H1 (cell line): ENCODE measurements around the gene MGAT4B. TPM values are rescaled to one million over a fixed set of nuclear protein-coding genes. Genes with fewer than 3 reads are reported as not detected.

Experiments used
- CTCF ChIA-PET: fragments of 300-600 bp; sonication (Branson Sonifier 250); formaldehyde crosslinking; loops from one replicate; lab custom pipeline; 2021; ENCODE audit not compliant: partially characterized antibody; lab: Charles Lee
- POLR2A ChIA-PET: fragments of 300-600 bp; sonication (Branson Sonifier 250); formaldehyde crosslinking; loops from one replicate; lab custom pipeline; 2021; ENCODE audit warnings: inconsistent platforms; ENCODE audit not compliant: partially characterized antibody; lab: Charles Lee
- DNase-seq, 2 experiments: peaks; one replicate each; pipeline versions ENCODE4 v3.0.0 to v3.0.0-alpha.2; 2010 to 2022; ENCODE audit warnings: low spot score in 2 of 2, low read depth in 1 of 2, mixed read lengths in 1 of 2
- FAIRE-seq: peaks from 2 replicates; lab custom pipeline; 2011; peaks lifted over from hg19 to GRCh38; lab: Jason Lieb, UNC
- H2AFZ ChIP-seq: 2 replicates; pipeline ENCODE4 v1.8.1; 2012; ENCODE audit warnings: low read length, inconsistent platforms
- H2AK5ac ChIP-seq: 2 replicates; pipeline ENCODE4 v1.6.1; 2013; ENCODE audit warnings: low read depth, low read length
- H2BK120ac ChIP-seq: replicated peaks from 2 replicates; pipeline ENCODE3; 2013; ENCODE audit warnings: low read depth, low read length, inconsistent platforms
- H2BK12ac ChIP-seq: 2 replicates; pipeline ENCODE4 v1.6.1; 2013; ENCODE audit warnings: low read depth, low read length
- H2BK15ac ChIP-seq: 2 replicates; pipeline ENCODE4 v1.6.1; 2013; ENCODE audit warnings: low read length
- H2BK20ac ChIP-seq: 2 replicates; pipeline ENCODE4 v1.6.1; 2013; ENCODE audit warnings: low read length
- H2BK5ac ChIP-seq: 2 replicates; pipeline ENCODE4 v1.6.1; 2013; ENCODE audit warnings: low read depth, low read length
- H3K14ac ChIP-seq: 2 replicates; pipeline ENCODE4 v1.6.1; 2013; ENCODE audit warnings: inconsistent platforms; ENCODE audit not compliant: insufficient read length
- H3K18ac ChIP-seq: 2 replicates; pipeline ENCODE4 v1.6.1; 2013; ENCODE audit warnings: low read length; ENCODE audit errors: extremely low read depth
- H3K23ac ChIP-seq: 2 replicates; pipeline ENCODE4 v1.6.1; 2013; ENCODE audit warnings: inconsistent platforms; ENCODE audit not compliant: insufficient read length
- H3K23me2 ChIP-seq: 2 replicates; pipeline ENCODE4 v1.6.1; 2013; ENCODE audit warnings: low read depth, low read length
- H3K27ac ChIP-seq: 2 replicates; pipeline ENCODE4 v1.6.1; 2011; ENCODE audit warnings: low read depth, low read length, inconsistent platforms
- H3K27me3 ChIP-seq, 4 experiments: replicated peaks in 1 of 4; 1 replicate in 1 of 4; 2 replicates in 3 of 4; pipeline versions ENCODE4 v1.6.1 to v1.8.1; 2011 to 2013; ENCODE audit warnings: low read length in 3 of 4, mild to moderate bottlenecking in 3 of 4, inconsistent platforms in 2 of 4, mixed read lengths in 2 of 4, moderate library complexity in 1 of 4; ENCODE audit not compliant: control insufficient read depth in 3 of 4, insufficient read depth in 3 of 4; ENCODE audit errors: extremely low read depth in 1 of 4
- H3K36me3 ChIP-seq, 4 experiments: 2 replicates each; pipeline versions ENCODE4 v1.6.1 to v1.8.1; 2011 to 2013; ENCODE audit warnings: mild to moderate bottlenecking in 4 of 4, low read length in 3 of 4, moderate library complexity in 2 of 4, control low read depth in 1 of 4, inconsistent platforms in 1 of 4; ENCODE audit not compliant: insufficient read depth in 4 of 4, control insufficient read depth in 2 of 4
- H3K4ac ChIP-seq: replicated peaks from 2 replicates; pipeline ENCODE3; 2013; ENCODE audit warnings: low read length, low read depth, mixed read lengths, inconsistent platforms; ENCODE audit not compliant: insufficient read length
- H3K4me1 ChIP-seq, 4 experiments: replicated peaks in 1 of 4; 1 replicate in 1 of 4; 2 replicates in 3 of 4; pipeline versions ENCODE4 v1.6.1 to v1.8.1; 2011 to 2013; ENCODE audit warnings: low read length in 3 of 4, inconsistent platforms in 2 of 4, mixed read lengths in 1 of 4; ENCODE audit not compliant: insufficient read depth in 4 of 4, control insufficient read depth in 3 of 4
- H3K4me2 ChIP-seq, 2 experiments: 2 replicates each; pipeline versions ENCODE4 v1.6.1 to v1.8.1; 2011 to 2013; ENCODE audit warnings: low read depth in 2 of 2, low read length in 2 of 2, control low read depth in 1 of 2, inconsistent platforms in 1 of 2, mild to moderate bottlenecking in 1 of 2; ENCODE audit not compliant: insufficient read depth in 1 of 2
- H3K4me3 ChIP-seq, 4 experiments: fragments of 200-600, 300-600 bp in 1 of 4; sonication (generic), shearing (Covaris generic), sonication (Bioruptor Twin) in 1 of 4; 2 replicates each; pipeline versions ENCODE4 v1.5.1 to v1.8.1; 2011 to 2016; ENCODE audit warnings: low read length in 4 of 4, low read depth in 3 of 4, control low read depth in 2 of 4, inconsistent platforms in 2 of 4, mild to moderate bottlenecking in 2 of 4, mixed read lengths in 1 of 4, moderate library complexity in 1 of 4; ENCODE audit not compliant: insufficient read depth in 2 of 4; ENCODE audit errors: extremely low read depth in 1 of 4
- H3K56ac ChIP-seq: replicated peaks from 2 replicates; pipeline ENCODE3; 2013; ENCODE audit warnings: low read depth, mild to moderate bottlenecking, mixed read lengths, low read length, inconsistent platforms; ENCODE audit not compliant: insufficient read length
- H3K79me1 ChIP-seq: 2 replicates; pipeline ENCODE4 v1.6.1; 2013; ENCODE audit warnings: low read depth, low read length, control low read depth
- H3K79me2 ChIP-seq, 2 experiments: 2 replicates each; pipeline versions ENCODE4 v1.6.1 to v1.8.1; 2012 to 2013; ENCODE audit warnings: low read length in 2 of 2, mild to moderate bottlenecking in 2 of 2, inconsistent platforms in 1 of 2; ENCODE audit not compliant: insufficient read depth in 2 of 2, control insufficient read depth in 1 of 2
- H3K9ac ChIP-seq, 4 experiments: replicated peaks in 1 of 4; 1 replicate in 1 of 4; 2 replicates in 3 of 4; pipeline versions ENCODE4 v1.6.1 to v1.8.1; 2011 to 2013; ENCODE audit warnings: low read depth in 3 of 4, low read length in 3 of 4, control low read depth in 2 of 4, mild to moderate bottlenecking in 2 of 4, moderate library complexity in 2 of 4, inconsistent platforms in 1 of 4; ENCODE audit errors: extremely low read depth in 1 of 4
- H3K9me3 ChIP-seq, 2 experiments: 2 replicates each; pipeline versions ENCODE4 v1.6.1 to v1.8.1; 2012 to 2013; ENCODE audit warnings: mild to moderate bottlenecking in 2 of 2, moderate library complexity in 2 of 2, control low read depth in 1 of 2, inconsistent platforms in 1 of 2, low read depth in 1 of 2, low read length in 1 of 2, mixed read lengths in 1 of 2; ENCODE audit not compliant: insufficient read depth in 2 of 2
- H4K20me1 ChIP-seq, 2 experiments: replicated peaks in 1 of 2; 2 replicates each; pipeline versions ENCODE3 to v1.8.1; 2011 to 2013; ENCODE audit warnings: inconsistent platforms in 2 of 2, low read length in 2 of 2, mild to moderate bottlenecking in 1 of 2; ENCODE audit not compliant: insufficient read depth in 2 of 2, control insufficient read depth in 1 of 2
- H4K5ac ChIP-seq: 2 replicates; pipeline ENCODE4 v1.6.1; 2013; ENCODE audit warnings: low read length, low read depth, mixed read lengths, inconsistent platforms; ENCODE audit not compliant: insufficient read length
- H4K8ac ChIP-seq: 2 replicates; pipeline ENCODE4 v1.8.0; 2013; ENCODE audit warnings: mild to moderate bottlenecking, moderate library complexity, low read length, inconsistent platforms; ENCODE audit not compliant: insufficient read depth; ENCODE audit errors: extremely low read depth
- H4K91ac ChIP-seq: replicated peaks from 2 replicates; pipeline ENCODE3; 2013; ENCODE audit warnings: low read length, mixed read lengths, inconsistent platforms; ENCODE audit not compliant: insufficient read length
- NANOG ChIP-seq: IDR thresholded peaks from 2 replicates; pipeline ENCODE4 v1.6.1; 2011; ENCODE audit warnings: low read length, low read depth, mild to moderate bottlenecking, inconsistent platforms; ENCODE audit not compliant: insufficient read depth, poor library complexity, severe bottlenecking
- PHF8 ChIP-seq: fragments of 200-600 bp; sonication (generic); conservative IDR thresholded peaks from 2 replicates; pipeline ENCODE4 v1.7.1; 2012; ENCODE audit warnings: low read depth, mild to moderate bottlenecking, inconsistent platforms, low read length, moderate library complexity
- WGBS, 2 experiments: shearing (Covaris generic) in 1 of 2; methylation state at CpG; one replicate each; pipeline versions ENCODE4 v1.1.6 to v1.1.7; 2013 to 2015; ENCODE audit warnings: low lambda C conversion rate in 2 of 2, mixed read lengths in 2 of 2, inconsistent platforms in 1 of 2, low coverage in 1 of 2, missing lambda C conversion rate in 1 of 2; ENCODE audit not compliant: insufficient replicate concordance in 2 of 2, insufficient coverage in 1 of 2, insufficient read length in 1 of 2; ENCODE audit errors: extremely low coverage in 1 of 2, missing lambda C conversion rate in 1 of 2; 5-methylcytosine and 5-hydroxymethylcytosine counted together
- polyA plus RNA-seq, 7 experiments: library from polyadenylated mRNA; depleted of rRNA in 3 of 7; stranded (reverse) in 5 of 7; unstranded in 2 of 7; fragments of >200 nt in 5 of 7; fragments of 200-250 nt in 2 of 7; gene quantifications; 1 replicate in 5 of 7; 2 replicates in 1 of 7; 4 replicates in 1 of 7; pipeline versions ENCODE4 v1.2.1 to v1.2.3, GENCODE V29; 2011 to 2013; ENCODE audit warnings: missing spikeins in 2 of 7, mixed read lengths in 2 of 7
- total RNA-seq: library from RNA; stranded (reverse); fragmentation: NEBNext Ultra II Directional; extraction: Animal tissue kit (Norgen Biotek cat#: 25700); gene quantifications from 2 replicates; pipeline ENCODE4 v1.2.1, GENCODE V29; 2021
- TF ChIP-seq, protein P1 (sequence below): IDR thresholded peaks from 2 replicates; pipeline ENCODE4 v1.6.1; 2012; ENCODE audit warnings: inconsistent platforms

The MGAT4B gene
- total and polyA plus RNA-seq, 2 of the 8 experiments (the other 6 are each of a cell fraction or from before 2014, with no cell fraction given), result 116 to 128 TPM

DNA sequence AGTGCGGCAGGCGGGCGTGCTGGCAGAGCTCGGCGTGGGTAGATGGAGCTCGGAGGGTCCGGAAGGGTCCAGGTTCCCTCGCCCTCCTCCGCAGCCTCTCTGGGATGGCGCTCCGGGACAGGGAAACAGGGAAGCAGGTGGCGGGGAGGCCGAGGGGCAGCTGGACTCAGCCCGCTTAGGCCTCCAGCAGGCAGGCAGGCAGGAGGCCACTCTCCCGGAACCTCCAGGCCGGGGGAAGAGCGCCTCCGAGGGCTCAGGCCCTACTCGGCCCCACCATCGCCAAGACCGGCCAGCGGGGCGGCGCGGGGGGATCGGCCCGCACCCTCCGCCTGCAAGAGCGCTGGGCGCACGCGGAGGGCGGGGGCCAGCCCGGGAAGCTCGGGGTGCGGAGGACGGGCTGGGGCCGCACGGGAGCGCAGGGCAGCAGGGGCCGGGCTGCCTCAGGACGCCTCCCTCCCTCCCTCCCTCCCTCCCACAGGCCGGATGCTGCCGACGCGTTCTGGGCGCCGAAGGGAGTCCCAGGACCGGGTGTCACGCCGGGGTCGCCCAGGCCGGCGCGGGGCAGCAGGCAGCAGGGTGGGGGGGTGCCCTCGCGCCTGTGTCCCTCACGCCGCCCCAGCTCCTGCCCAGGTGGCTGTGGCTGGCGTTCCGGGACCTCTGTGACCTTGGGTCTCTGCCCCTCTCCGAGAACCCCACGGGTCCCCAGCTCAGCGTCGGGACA, 977 bp downstream of the MGAT4B start:
- peak overlapping the region; percentile 65 for H3K4ac ChIP-seq
- H3K27me3 ChIP-seq, result no peaks in the 10 kb centered on the region
- no peak overlapping the region; the same call in 1 of the 2 replicates for H2BK15ac ChIP-seq
- ChIA-PET POLR2A (interaction anchor here (0.6 to 16.9 kb wide), 6 partner anchors 10 to 182 kb away, joined by 3 to 207 read pairs (median 4); partner anchors contain the start of genes HNRNPH1, LTC4S and SQSTM1), CTCF (interaction anchor here (0.9 to 1.2 kb wide), 3 partner anchors 9 to 32 kb away, joined by 3 to 4 read pairs (median 4); partner anchors contain the start of gene SQSTM1)
- H2AK5ac ChIP-seq, result no peak overlapping the region
- peak overlapping the region; percentile 58 to 78 (median 66) for H3K4me3 ChIP-seq
- no peak overlapping the region for H2BK20ac ChIP-seq
- peak overlapping the region; percentile 60 for H3K18ac ChIP-seq
- DNase-seq (no peak), FAIRE-seq (no peak)
- H4K8ac ChIP-seq, result peak overlapping the region; percentile 85
- H3K27ac ChIP-seq, result no peak overlapping the region; the same call in 1 of the 2 replicates
- H2BK120ac ChIP-seq, result no peak overlapping the region
- H4K20me1 ChIP-seq, result peaks cover 8 to 23% of the 10 kb centered on the region in 2 experiments
- H3K36me3 ChIP-seq, result peaks cover 0 to 4% (median 0%) of the 10 kb centered on the region in 4 experiments; a peak in 2 of 8 replicates
- no peak overlapping the region for H2AFZ ChIP-seq
- no peak overlapping the region for H3K14ac ChIP-seq
- H3K23ac ChIP-seq, result no peak overlapping the region
- peaks cover 11% of the 10 kb centered on the region for H3K79me1 ChIP-seq
- peaks cover 10% of the 10 kb centered on the region; the same call in 1 of the 2 replicates for H3K23me2 ChIP-seq
- peak overlapping the region; percentile 17; the same call in 1 of the 2 replicates for H2BK12ac ChIP-seq
- TF ChIP-seq, protein P1, sequence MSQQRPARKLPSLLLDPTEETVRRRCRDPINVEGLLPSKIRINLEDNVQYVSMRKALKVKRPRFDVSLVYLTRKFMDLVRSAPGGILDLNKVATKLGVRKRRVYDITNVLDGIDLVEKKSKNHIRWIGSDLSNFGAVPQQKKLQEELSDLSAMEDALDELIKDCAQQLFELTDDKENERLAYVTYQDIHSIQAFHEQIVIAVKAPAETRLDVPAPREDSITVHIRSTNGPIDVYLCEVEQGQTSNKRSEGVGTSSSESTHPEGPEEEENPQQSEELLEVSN, result 0 out of 2 replicates have a peak, but pooled peaks have one; percentile 9
- no peak for TF ChIP-seq NANOG
- peak; percentile 12; the same call in 1 of the 2 replicates for TF ChIP-seq PHF8
- WGBS, 2 experiments, result 20% methylated on average over 29 of the region's 65 CpGs; no CpG with 5 or more reads in 1 of the 2 experiments
- H3K56ac ChIP-seq, result peak overlapping the region; percentile 30
- peaks cover 0 to 22% of the 10 kb centered on the region in 2 experiments; a peak in 2 of 4 replicates for H3K79me2 ChIP-seq
- H3K9ac ChIP-seq, result peak overlapping the region in 3 of 4 experiments; percentile 55 to 77 (median 58); a peak in 5 of 7 replicates
- peak overlapping the region; percentile 85; the same call in 1 of the 2 replicates for H2BK5ac ChIP-seq
- H4K5ac ChIP-seq, result peak overlapping the region; percentile 73
- H3K4me1 ChIP-seq, result peaks cover 0 to 32% (median 30%) of the 10 kb centered on the region in 4 experiments; a peak in 6 of 7 replicates
- no peaks in the 10 kb centered on the region for H3K9me3 ChIP-seq
- H3K4me2 ChIP-seq, result peak overlapping the region; percentile 75 to 82
- H4K91ac ChIP-seq, result peak overlapping the region; percentile 84
